GF-D8 (cell line): ENCODE results near the gene B4GAT1.
"Not testable (repeated sequence)": the region's sequence is repeated elsewhere in the genome, so short reads cannot be mapped to it uniquely, and the experiment has no call there.

Experiments used
- DNase-seq: peaks from one replicate; lab custom pipeline; 2025; lab: John Stamatoyannopoulos, UW

Gene B4GAT1

DNA sequence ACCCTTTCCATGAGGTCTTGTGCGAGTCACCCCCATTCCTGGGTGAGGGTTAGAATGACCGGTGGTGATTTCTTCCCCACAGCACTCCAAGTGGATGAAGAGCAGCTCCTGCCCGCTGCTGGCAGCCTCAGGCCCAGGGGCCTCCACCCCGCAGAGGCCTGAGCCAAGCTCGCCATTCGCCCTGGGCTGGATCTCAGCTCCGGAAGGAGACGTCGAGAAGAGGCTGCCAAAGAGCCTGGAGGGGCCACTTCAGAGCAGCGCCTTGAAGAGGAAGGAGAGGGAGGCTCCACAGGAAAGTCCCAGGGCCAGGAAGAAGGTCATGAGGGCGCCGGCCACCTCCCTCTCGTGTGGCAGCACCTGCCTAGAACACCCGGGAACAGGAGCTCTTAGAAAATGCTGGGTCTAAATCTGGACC is 15.8 kb upstream of the B4GAT1 start:
- DNase-seq, result no peak

DNA sequence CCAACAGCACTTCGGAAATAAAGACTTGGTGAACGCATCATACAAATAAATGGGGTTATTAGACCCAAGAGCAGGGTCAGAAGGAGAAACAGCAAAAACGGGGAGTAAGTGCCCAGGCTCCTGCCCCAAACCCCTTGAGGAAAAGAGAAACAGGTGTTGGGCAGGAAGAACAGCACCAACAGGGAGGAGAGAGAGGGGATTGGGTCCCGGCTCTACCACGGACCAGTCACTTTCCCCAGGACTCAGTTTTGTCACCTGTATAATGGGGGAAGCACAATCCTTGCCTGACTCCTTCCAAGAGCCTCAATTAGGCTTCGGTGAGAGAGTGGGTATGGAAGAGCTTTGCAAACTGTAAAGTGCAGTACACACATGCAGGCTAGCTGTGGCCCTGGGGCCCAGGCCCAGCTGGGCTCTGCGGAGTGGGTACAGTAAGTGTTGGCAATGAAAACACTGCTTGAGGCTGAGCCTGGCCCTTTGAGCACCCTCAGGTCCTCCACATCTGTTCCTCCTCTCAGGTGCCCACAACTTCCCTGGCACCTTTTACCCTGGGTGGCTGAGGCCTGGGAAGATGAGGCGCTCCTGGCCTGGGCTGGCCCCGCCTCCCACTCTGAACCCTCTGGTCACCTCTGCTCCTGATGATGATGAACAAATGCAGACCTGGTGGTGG is 15.2 kb upstream of the B4GAT1 start:
- no peak for DNase-seq

GRCh38 chr11:66361502-66361941 is 14.1 kb upstream of the B4GAT1 start:
- DNase-seq, result no peak

GRCh38 chr11:66360406-66361073 is 13.1 kb upstream of the B4GAT1 start:
- no peak for DNase-seq

DNA sequence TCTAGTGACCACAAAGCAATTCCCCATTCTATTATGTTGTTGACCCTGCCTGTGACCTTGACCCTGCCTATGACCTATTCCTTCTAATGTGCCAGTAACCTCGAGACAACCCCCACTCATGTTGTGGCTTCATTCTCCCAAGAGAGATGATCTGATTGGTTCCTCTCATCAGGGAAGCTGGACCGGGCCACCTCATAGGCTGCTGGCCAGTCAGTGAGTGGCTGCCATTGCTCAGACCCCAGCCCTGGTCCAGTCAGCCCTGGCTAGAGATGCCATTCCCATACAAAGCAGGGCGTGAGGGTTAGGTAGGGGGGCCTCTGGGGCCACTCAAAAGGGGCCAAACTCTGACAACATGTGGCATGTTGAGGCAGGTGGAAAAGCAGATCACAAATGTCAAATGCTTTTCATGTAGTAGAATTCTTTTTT is 12.2 kb upstream of the B4GAT1 start:
- DNase-seq, result no peak

DNA sequence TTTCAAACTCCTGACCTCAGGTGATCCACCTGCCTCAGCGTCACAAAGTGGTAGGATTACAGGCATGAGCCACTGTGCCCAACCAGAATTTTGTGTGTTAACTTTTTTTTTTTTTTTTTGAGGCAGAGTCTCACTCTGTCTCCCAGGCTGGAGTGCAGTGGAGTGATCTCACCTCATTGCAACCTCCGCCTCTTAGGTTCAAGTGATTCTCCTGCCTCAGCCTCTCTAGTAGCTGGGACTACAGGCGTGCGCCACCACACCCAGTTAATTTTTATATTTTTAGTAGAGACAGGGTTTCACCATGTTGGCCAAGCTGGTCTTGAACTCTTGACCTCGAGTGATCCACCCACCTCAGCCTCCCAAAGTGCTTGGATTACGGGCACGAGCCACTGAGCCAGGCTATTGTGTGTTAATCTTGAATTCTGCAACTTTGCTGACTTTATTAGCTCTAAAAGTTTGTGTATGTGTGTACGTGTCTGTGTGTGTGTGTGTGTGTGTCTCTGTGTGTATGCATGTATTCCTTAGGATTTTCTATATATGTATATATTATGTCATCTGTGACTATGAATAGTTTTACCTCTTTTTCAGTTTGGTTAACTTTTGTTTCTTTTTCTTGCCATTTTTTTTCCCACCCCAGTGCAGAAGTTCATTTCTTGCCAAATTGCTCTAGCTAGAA is 3.3 kb upstream of the B4GAT1 start:
- not testable (repeated sequence) for DNase-seq

GRCh38 chr11:66349084-66349386 is 1.6 kb upstream of the B4GAT1 start:
- no peak for DNase-seq

GRCh38 chr11:66346476-66347424 is 679 bp downstream of the B4GAT1 start:
- no peak for DNase-seq

GRCh38 chr11:66345316-66345649 is 2.1 kb downstream of the B4GAT1 start:
- no peak for DNase-seq

- DNase-seq, result peak; percentile 83
These were observed 2.7 kb downstream of the B4GAT1 start, which contains the start of gene BRMS1 for GRCh38 chr11:66344550-66345315. Gene BRMS1, minus strand, starts transcription at chr11:66345104. Its CDS starts 2,870 bp downstream, at chr11:66342234.

GRCh38 chr11:66343176-66343575 is 4.3 kb downstream of the B4GAT1 start:
- DNase-seq, result no peak

DNA sequence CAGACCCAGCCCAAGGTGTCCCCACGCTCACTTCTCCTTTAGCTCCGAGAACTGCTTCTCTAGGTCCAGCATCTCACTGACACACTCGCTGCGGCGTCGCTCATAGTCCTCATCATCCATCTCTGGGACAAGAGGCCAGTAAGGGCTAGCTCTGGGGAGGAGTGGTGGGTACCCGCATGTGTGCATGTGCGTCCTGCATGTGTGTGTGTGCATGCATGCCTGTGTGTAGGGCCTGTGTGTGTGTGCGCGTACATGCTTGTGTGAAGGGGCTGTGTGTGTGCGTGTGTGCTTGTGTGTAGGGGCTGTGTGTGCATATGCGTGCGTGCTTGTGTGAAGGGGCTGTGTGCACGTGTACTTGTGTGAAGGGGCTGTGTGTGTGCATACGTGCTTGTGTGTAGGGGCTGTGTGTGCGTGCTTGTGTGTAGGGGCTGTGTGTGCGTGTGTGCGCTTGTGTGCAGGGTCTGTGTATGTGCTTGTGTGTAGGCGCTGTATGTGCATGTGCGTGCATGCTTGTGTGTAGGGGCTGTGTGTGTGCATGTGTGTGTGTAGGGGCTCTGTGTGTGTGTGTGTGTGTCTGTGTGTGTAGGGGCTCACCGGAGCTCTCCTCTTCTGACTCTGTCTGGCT is 5.8 kb downstream of the B4GAT1 start:
- no peak for DNase-seq

DNA sequence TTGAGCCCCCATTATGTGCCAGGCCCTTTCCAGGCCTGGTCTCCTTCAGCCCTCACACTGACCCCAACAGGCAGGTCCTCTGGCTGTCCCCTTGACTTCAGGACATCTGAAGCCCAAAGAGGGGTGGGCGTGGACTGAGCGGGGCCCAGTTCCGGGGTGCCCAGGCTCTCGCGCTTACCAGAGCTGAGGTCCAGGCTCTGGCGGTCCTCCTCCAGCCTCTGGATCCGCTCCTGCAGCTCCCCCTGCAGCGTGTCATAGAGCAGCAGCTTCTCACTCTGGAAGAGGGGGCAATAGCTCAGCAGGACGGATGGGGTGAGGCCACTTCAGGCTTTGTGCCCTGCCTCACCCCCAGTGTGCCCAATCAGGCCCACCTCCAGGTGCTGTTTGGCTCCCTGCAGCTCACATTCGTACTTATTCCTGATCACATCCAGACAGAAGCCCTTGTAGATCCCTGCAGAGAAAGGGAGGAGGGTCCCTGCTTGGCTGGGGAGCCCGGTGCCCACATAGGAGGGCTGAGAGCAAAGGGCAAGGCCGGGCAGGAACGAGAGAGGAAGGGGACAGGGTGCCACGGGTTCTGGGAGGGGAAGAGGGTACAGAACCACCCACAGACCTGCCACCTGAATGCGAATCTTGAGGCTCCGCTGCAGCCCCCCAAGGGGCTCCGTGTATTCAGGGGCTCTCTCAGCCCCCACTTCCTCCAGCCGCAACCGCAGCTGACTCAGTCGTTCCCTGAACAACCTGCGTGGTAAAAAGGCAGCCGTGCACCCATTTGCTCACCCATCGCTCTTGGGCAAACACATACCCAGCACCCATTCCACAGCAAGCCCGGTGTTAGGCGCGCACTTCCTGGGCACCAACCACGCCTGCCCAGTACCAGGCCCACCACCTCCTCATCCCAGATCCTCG is 6.6 kb downstream of the B4GAT1 start:
- no peak for DNase-seq

DNA sequence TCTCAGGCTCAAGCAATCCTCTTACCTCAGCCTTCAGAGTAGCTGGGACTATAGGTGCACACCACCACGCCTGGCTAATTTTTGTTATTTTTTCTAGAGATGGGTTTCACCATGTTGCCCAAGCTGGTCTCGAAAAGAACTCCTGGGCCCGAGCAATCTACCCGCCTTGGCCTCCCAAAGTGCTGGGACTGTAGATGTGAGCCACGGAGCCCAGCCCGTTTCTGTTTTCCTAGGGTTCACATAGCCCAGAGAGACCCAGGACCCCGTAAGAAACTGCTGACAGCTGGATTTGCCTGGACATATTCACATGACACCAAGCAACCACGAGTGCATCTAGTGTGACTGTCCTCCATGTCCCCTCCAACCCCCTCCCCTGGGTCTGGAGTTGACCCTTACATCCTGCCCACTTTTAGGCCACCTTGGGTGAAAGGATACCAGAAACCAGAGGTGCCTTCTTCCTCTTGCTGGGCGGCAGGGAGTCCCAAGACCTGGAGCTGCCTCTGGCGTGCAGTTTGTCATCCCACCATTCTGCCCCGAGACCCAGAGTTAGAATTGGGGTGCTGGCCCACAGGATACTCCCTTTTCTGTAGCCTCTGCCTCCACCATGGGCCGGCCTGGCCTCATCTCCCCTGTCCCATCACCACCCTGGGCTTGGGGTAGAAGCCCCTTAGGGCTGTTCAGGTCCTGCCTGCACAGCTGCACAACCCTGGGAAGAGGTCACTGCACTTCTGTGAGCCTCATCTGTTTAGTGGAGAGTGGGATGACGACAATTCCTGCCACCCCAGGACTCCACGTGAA is 7.5 kb downstream of the B4GAT1 start:
- DNase-seq, result no peak

- DNase-seq, result no peak
These were observed 8.2 kb downstream of the B4GAT1 start for GRCh38 chr11:66339162-66339675.

DNA sequence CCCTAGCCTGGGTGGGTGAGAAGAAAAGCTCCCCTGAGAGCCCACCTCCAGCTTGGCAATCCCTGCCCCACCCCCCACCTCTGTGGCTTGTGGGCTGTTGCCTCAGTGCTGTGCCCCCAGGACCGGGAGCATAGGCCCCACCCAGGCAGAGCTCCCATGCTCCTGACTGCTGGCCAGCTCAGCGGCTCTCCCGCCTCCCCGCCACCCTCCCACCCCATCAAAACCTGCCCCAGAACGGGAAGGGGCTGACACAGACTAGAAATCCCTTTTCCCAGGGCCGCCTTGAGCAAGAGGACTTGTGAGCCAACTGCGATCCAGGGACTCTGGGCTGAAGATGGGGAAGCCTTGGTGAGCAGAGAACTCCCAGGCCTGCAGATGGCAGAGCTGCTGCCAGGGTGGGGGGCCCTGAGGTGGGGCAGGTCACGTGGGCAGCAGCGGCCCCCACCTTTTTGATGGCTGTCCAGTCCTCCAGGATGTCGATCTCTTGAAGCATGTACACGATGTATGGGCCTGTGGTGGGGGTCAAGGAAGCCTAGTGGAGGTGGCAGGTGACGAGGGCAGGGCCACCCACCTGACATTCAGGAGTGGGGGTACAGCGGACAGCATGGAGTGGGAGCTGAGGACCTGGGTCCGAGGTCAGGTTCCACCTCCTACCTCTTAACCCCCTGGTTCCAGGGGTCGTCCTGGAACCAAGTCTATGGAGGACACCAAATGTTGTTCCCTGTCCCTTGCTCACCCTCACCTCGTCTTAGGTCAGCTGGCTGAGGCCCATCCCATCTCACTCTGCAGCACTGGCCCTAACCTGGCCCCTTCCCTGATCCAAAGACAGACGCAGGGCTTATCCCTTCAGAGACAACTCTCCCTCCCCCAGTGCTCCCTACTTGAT is 8.9 kb downstream of the B4GAT1 start:
- DNase-seq, result no peak

DNA sequence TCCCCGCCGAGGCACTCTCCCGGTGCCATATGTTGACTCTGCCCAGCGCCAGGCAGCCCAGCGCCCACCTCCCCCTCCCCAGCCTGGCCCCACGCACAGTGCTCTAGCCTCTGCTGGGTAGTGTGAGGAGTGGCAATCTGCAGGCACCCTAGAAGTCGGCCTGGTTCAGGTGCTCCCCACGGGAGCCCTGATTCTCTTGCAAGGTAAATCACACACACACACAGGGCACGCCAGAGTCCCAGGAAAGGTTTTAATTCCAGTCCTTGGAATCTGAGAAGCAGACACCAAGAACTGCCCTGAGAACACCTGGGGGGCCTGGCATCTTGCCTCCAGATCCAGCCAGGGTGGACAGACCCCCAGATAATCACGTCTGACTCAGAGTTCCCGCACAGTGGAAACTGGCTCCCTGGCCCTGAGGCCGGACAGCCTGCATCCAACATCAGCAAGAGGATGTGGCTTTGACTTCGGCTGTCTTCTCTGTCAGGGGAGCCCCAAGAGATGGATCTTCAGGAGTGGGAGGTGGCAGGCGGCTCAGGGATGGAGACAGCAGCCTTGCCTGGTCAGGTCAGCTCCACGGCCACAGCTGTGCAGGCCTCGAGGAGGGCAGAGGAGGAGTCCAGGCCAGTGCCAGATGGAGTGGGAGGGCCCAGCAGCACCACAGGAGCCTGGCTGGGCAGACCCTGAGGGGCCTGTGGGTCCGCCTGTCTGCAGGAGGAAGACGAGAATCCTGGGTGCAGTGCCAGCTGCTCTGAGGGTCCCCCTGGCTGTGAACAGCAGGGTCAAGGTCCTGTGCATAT is 10.1 kb downstream of the B4GAT1 start:
- DNase-seq, result no peak
